Skin of body (tissue), 2 donors: Measurements from ENCODE around the gene PLXND1. TPM values are rescaled to one million over a fixed set of nuclear protein-coding genes. Genes with fewer than 3 reads are reported as not detected.

Experiments used
- DNase-seq: peaks from one replicate; lab custom pipeline; 2025; lab: John Stamatoyannopoulos, UW
- total RNA-seq: library from RNA; depleted of rRNA; stranded (reverse); fragments of >200 nt; gene quantifications from one replicate; pipeline ENCODE4 v1.2.3, GENCODE V29; 2014

Gene PLXND1
- total RNA-seq, 1 donor from 2014 or later, result 134 TPM

DNA sequence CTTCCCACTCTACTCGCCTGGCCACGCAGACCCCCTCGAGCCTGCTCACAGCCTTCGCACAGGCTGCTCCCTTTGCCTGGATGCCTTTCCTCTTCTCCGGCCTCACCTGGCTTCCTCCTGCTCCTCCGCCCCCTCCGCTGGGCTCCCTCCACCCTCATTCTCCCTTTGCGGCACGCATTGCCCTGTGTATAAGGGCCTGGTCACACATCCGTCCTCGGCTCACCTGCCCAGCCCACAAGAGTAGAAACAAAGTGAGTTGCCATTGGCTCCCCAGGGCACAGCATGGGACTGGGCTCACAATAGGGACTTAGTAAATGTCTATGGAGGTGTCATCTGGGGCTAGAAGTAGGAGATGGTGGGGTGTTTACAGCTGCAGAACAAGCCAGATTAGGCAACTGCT, 4.2 kb downstream of the PLXND1 start:
- no peak for DNase-seq

DNA sequence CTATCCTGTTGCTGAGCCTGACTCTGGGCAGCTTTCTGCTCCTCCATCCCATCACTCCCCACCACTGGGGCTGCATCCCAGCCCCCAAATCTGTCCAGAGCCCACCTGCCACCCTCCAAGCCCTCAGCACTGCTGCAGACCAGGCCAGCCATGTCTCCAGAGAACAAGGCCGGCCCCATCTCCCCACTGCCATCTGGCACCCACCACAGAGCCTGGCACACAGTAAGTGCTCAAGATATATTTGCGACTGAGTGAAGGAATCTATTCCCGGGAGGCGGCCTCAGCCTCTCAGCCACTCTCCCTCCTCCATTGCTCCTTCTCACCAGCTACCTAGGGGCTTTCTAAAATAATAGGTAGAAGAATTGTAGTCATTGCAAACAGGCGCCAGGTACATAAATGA, 4.8 kb downstream of the PLXND1 start:
- DNase-seq, result no peak

DNA sequence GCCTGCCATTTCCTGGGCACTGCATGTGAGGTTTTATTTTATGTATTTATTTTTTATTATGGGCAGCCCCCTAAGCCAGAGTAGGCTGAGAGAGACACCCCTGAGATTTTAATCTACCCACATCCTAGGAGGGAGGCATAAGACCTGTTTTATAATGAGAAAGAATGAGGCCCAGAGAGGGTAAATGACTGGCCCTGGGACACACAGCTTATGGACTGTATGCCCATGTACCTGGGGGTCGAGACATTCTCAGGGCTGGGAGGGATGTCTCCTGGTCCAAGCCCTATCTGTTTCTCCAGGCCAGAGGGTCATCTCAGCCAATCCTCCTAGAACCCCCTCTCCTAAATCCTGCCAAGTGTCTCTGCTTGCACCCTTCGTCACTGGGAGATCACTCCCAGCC, 6.1 kb downstream of the PLXND1 start:
- DNase-seq, result no peak

DNA sequence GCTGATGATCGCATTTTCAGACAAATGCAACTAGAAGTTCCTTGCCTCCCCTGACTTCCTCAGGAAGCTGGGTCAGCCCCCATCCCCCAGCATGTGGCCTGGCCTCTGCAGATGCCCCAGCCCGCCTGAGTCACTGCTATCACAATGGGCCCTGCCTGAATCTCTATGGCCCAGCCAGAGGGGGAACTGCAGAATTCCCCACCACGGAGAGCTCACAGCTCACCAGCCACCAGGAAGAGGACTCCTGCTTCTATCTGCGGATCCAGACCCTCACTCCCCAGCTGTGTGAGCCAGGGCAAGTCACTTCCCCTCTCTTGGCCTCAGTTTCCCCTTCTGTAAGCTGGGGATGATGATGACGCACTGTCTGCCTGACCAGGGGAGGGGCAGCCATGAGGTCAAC, 6.9 kb downstream of the PLXND1 start:
- no peak for DNase-seq

DNA sequence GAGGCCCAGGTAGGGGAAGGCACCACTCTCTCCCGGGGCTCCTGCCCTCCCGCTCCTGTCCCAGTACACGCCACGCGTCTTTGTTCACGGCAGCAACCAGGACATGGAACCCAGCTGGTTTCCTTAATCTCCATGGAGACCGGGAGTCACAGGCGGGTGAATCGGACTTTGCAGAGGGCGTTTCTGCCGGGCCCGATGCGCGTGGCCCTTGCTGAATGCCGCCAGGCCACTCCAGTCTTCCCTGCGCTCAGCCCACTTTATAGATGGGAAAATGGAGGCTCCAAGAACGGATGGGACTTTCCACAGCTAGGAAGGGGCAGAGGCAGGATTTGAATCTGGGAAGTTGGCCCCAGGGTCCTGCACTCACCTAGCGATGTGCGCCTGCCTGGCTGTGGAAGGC, 7.4 kb downstream of the PLXND1 start:
- no peak for DNase-seq

DNA sequence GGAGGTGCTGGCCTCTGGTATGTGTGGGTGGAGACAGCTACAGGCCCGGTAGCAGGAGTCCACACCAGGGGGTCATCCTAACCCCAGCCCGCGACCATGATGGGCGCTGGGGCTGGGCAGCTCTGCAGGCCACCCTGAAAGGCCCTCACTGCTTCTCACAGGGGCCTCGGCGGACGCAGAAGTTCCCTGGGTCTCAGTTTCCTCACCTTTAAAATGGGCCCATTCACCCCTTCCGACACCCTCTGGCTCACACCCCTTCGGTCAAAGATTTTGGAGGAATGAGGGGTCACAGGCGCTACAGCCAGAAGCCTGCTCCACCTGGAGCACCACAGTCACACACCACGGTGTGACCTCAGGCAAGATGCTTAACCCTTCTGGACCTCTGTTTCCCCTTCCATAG, 8.0 kb downstream of the PLXND1 start:
- DNase-seq, result no peak

DNA sequence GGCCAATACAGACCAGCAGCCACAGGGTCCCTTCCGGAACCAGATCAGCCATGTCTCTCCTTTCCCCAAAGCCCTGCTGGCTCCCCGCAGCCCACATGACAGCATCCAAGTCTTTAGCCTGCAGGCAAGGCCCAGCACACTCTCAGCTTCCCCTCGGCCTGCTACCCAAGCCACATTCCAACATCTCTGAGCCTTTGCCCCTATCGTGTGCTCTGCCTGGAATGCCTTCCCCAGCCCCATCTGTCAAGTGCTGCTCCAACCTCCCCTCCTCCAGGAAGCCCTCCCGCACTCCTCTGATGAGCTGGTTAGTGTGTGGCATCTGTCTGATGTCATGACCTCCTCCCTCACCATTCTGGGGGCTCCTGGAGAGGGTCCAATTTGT, 8.5 kb downstream of the PLXND1 start:
- DNase-seq, result no peak

DNA sequence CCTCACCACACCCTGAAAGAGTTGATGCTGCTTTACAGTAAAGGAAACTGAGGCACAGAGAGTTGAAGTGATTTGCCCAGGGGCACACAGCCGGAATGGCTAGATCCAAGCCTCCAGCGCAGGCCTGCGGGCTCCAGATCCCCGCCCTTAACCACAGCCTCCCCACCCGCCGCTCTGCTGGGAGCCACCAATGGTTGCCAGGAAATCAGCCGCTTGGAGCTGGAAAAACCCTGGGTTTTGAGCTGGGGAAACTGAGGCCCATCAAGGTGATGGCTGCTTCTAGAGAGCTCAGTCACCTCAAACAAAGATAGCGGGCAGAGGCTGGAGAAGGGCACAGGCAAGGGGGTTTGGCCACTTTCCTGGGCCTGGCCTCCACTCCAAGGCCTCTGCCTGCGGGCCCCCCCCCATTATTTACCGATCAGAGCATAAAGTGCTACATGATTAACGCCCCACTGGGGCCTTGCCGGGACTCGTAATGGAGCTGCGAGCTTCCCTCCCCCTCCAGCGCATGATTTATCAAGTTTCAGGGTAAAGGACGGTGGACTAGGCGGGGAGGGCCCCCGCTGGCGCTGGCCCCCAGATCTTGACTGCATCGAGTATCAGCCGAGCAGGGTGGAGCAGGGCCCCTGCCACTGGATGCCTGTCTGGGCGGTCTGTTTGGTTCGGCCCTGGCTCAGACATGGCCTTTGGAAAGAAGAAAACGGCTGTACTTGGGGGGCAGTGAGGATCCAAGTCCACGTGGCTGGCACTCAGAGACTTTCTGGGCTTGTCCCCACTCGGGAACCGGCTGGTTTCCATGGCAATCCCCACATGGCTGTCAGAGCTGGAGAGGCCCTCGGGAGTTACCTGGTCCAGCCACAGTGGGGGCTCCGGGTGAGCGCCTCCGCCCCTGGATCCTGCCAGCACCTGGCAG, 9.1 kb downstream of the PLXND1 start:
- peak; percentile 55 for DNase-seq

DNA sequence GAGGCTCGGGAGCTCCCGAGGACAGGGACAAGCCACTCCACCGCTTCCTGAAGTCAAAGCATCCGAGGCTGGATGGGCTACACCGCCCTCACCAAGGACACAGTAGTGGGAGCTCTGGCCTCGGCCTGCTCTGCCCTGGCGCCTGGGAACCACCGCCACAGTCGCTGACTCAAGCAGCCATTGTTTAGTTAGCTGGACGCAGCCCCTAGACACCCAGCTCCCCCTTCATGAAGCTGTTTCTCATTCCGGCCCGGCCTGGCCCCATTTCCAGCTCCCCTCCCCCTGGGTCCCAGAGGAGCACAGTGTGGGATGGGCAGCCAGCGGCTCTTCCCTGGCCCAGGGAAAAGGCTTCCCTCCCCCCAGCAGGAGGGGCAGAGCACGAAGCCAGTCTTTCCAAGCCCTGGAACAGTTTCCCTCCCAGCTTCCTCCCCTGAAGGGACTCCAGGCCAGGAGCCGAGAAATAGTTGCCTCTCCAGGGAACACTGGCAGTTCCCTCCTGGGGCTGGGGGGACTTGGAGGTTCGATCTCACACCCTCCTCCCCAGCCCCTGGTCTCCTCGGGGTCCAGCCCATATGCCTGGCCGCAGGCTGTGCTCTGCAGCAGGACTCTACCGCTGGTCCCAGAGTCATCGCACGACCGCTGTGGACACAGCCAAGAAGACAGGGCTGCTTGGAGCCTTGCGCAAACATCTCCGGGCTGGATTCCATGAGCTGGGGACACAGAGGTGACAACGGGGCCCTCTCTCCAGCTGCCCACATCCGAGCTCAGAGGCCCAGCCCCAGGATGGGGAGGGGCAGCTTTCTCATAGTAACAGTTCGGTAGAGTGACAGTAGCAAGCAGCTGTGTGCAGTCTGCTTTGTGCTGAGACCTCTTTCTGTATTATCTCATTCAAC, 10.0 kb downstream of the PLXND1 start:
- peak; percentile 89 for DNase-seq

DNA sequence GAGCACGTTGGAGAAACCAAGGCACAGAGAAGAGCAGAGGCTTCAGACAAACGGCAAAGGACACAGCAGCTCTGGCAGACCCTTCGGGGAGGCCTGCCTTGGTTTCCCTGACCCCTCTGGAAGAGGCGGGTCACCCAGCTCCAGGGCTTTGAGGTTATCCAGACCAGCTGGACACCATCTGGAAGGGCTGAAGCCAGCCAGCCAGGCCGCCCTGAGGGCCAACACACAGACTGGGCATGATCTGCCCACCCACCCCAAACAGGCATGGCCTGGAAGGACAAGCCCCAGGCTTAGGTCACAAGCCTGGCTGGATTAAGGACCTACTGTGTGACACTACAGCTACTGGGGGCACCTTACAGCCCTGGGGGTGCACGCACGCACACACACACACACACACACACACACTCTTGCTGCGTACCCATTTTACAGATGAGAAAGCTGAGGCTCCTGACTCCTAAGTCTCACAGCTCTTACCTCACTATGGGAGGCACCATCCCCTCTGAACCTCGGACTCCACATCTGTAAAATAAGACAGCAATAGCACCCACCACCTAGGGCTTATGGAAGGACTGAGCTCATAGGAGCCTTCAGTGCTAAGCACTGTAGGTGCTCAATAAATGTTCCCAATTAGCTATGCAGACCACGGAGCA, 10.8 kb downstream of the PLXND1 start:
- no peak for DNase-seq

DNA sequence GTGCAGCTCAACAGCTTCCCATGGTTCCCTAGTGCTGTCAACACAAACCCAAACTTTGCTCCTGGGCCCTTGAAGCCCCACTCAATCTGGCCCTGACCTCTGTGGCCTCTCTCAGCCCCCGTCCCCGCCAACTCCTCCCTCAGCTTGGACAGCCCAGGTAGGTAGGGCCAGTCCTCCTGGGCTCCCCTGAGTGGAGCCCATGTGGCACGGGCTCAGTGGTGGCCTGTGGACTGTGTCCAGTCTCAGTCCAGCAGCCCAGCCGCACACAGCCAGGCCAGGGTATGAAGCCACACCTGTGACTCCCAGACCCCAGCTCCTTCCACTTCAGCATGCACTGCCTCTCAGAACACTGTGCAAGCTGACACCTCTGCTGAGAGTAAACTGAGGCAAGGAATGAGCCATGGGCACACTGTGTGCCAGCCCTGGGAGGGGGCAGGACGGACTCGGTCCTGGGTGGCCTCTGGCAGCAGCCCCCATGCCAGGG, 11.5 kb downstream of the PLXND1 start:
- DNase-seq, result no peak

DNA sequence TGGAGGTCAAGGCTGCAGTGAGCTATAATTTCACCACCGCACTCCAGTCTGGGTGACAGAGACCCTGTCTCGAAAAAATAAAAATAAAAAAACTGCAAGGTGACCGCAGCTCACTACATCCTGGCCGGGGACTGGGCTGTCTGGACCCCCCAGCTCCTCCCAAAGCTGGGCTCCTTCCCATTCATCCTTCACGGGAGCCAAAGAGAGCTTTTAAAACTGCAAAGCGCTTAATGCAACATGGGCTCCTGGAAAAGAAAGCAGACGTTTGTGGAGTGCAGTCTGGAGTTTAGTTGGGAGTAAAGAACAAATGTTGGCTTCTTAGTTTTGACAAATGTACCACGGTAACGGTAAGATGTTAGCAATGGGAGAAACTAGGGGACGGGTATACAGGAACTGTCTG, 12.1 kb downstream of the PLXND1 start:
- no peak for DNase-seq

DNA sequence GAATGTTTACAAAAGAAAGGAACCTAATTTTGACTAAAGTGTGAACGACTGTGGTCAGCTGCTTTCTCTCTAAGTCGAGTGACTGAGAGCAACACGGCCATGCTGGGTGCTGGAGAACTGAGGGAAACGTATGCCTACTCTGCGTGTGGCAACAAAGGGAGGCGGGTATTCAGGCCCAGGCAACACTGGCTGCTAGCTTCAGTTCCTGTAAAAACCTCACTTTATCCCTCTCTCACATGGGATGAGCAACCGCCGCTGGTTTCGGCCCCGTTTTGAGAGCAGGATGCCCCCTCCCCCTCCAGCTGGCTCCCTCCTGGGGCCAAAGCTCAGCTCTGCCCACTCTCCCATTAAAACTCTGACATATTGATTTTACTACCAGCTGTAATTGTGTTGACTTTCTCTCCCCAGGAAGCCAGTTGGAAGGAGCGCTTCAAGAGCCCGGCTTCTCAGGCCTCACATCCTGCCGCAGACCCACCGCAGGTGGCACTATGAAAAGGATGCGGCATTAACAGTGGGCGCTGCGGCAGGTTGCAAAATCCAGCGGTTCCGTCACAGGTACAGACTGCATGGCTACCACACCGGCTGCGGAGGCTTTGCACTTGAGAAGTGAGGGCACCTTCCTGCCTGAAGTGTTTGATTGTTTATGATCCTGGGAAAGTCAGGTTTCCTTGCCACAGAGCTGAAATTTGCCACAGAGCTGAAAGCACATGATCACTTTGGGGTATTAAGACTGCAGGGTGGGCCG, 12.7 kb downstream of the PLXND1 start:
- no peak for DNase-seq

DNA sequence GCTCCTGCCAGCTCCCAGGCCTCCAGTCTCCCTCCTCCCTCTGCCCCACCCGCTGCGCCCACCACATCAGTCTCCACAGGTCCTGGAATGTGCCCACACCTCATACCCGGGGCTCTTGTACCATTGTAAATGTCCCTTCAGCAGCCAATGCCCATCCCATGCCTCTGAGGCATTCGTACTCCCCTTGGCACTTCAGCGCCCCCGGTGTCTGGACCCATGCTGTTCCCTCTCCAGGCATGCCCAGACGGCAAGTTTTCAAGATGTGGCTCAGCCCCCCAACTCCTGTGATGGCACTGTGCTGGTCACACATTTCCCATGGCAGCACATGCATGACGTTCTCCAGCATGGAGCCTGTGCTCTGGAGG, 13.3 kb downstream of the PLXND1 start:
- no peak for DNase-seq

DNA sequence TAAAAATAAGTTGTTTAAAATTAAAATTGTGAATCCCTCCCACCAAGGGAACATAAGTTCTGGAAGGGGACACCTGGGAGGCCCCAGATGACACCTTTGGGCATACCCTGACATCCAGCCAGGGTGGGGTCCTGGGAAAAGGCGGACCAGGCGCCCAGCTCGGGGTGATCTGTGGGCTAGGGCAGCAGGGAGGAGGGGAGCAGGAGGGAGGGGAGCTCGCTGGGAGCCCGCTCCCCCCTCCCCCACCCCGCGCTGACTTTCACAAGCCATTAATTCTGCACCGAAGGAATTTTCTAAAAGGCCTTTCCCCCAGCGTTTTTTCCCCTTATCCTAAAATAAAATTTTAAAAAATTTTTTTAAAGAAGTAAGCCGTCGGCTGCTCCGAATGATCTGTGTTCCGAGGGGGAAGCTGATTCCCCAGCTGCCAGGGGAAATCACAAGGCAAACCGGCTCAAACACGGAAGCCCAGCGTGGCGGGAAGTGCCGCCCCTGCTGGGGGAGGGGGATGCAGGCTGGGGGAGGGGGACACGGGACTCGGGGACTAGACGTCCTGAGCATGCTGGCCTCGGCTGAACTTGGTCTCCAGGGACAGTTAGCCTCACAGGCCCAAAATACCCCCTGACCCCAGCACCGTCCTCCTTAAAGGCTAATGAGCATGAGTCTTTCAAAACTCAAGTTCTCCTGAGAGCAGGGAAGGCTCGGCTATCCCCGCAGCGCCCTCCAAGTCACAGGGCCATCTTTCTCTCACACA, 13.9 kb downstream of the PLXND1 start:
- peak; percentile 57 for DNase-seq

DNA sequence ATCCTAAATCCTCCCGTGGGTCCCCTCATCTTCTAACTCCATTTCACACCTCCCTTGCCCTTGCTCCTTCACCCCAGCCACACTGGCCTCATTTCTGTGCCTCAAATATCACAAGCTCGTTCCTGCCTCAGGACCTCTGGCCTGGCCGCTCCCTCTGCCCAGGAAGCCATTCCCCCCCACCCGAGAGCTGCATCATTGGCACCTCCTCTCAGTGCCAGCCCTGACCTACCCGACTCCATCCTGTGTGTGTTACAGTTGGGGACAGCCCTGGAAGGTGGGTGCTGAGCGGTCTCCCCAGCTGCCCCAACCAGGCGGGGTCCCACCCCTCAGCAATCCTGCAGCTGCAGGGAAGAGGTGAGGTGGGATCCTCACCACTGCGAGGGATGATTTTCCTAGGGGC, 14.5 kb downstream of the PLXND1 start:
- no peak for DNase-seq

DNA sequence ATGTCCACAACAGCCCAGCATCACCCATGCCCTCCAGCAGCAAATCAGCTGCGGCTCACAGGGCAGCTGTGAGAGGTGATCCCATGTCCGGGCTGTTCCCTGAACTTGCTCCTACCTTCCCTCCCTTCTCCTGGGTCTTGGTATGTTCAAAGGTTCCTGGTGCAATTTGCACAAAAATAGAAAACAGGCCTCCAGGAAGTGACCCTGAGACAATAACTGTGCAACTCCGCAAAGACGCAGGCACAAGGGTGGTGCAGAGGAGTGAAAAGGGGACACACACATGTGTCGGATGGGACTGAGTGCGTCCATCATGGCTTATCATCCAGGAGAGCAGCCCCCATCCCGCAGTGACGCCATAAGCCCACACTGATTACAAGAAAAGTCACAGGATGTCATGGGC, 16.3 kb downstream of the PLXND1 start:
- no peak for DNase-seq

DNA sequence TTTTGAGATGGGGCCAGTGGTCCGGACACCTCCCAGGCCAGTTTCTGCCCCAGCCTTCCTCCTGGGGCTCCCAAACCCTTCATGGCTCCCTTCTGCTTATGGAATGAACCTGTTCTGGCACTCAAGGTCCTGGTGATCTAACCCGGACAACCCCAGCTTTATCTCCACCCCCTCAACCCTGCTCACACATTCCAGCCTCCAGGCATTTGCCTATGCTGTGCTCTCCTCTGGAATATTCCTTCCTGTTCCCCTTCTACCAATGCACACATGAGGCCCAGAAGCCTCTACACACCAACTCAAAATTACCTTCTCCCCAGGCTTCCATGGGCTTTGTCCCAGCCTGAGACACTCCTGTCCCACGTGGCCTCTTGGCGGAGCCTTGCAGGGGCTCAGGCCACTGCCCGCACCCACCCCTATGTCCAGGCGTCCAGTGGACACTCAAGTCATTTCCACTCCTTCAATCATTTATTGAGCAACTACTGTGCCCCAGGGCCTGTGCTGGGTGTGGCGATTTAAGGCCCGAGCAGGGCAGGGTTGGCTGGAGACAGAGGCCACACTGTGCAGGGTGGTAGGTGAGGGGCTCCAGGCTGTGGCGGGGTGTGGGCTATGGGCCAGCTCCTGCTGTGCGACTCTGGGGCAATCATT, 18.8 kb downstream of the PLXND1 start:
- DNase-seq, result no peak

DNA sequence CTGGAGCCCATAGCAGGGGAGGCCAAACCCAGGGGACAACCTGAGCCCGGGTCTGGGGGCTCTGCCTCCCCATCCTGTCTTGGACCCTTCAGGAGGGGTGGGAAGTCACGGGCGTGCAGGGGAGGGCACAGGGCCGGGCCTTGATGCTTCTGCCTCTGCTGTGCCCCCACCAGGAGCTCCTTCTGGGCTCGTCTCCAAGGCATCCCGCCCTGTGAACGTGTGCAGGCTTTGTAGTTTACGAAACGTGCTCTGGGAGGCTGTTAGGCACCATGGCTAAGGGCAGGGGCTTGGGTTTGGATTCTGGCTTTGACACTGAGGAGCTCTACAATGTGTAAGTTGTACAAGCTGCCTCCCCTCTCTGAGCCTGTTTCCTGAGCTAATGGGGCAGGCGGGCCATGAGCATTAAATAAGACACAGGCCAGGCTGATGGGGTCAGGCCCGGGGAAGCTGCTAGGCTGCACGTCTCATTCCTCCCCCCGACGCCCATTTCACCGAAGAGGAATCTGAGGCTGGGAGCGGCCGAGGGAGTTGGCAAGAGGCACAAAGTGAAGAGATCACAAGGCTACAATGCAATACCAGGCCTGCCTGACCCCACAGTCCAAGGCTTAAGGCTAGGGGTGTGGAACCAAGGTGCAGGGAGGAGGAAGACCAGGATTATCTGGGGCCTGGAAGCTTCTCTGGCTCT, 19.6 kb downstream of the PLXND1 start:
- DNase-seq, result no peak
